ENCODE results near the gene INO80B. TPM values are rescaled to one million over a fixed set of nuclear protein-coding genes. Genes with fewer than 3 reads are reported as not detected.

Gene INO80B
- polyA plus RNA-seq, 2 of the 4 experiments (the other 2 are of a cell fraction): 19.9 to 74.6 TPM

DNA sequence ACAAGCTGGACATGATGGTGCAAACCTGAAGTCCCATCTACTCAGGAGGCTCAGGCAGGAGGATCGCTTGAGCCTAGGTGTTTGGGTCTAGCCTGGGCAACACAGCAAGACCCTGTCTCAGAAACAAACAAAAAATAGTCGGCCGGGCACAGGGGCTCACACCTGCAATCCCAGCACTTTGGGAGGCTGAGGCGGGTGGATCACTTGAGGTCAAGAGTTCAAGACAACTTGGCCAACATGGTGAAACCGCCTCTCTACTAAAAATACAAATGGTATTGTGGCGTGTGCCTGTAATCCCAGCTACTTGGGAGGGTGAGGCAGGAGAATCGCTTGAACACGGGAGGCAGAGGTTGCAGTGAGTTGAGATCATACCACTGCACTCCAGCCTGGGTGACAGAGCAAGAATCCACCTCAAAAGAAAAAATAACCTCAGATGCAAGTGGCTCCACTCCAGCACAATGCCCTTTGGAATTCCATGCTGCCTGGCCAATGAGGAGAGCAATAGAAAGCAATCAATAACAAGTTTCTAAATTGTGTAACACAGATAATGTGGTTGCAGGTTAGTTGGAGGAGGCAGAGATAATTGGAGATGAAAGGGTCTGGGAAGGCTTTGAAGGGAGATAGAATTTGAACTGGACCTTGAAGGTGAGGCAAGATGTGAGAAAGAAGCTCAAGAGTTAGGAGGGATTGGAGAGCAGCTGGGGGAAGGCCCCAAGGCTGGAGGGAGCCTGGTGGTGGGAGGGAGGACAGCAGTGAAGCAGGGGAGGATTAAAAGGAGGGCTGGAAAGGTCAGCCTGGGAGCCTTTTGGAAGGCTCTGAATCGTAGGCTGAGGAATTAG lies 34.0 kb downstream of the INO80B start:
- no peak for DNase-seq (ENCODE audit: low read depth in 1 of 2, low spot score in 1 of 2)
- peak; percentile 56 to 59; a peak in 5 of 6 replicates for ATAC-seq

DNA sequence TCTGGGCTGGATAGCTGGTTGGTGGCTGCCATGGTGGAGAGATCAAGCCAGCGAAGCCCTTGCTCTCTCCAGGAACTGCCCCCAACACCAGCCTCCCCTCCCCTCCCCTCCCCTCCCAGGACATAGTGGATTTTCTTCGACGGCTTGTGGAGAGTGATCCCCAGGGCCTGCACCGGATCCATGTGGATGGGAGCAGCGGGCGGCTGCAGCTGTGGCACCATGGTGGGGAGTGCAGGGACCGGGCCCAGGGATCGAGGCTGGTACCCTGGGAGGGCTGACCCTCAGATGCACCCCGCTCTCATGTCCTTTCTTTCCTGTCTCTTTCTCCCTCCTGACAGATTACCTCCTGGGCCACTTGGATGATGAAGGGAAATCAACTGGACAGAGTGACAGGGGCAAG lies 35.0 kb downstream of the INO80B start:
- no peak for FAIRE-seq
- no peak overlapping the region for H3K4me2 ChIP-seq
- ATAC-seq: no peak
- no peak overlapping the region for H3K4me3 ChIP-seq
- no peak for TF ChIP-seq TFCP2L1 (CRISPR knock-in tag; IDR thresholded peaks at IDR 0.05)
- TF ChIP-seq EP300 (IDR thresholded peaks at IDR 0.05): no peak
- TF ChIP-seq ZSCAN20 (CRISPR knock-in tag; IDR thresholded peaks at IDR 0.05): no peak
- no peak for TF ChIP-seq EHF (CRISPR knock-in tag; IDR thresholded peaks at IDR 0.05)
- no peak for TF ChIP-seq CHD4 (IDR thresholded peaks at IDR 0.05; ENCODE audit: borderline replicate concordance)
- no peak for TF ChIP-seq HOXB5 (CRISPR knock-in tag; IDR thresholded peaks at IDR 0.05)
- TF ChIP-seq, protein P1, sequence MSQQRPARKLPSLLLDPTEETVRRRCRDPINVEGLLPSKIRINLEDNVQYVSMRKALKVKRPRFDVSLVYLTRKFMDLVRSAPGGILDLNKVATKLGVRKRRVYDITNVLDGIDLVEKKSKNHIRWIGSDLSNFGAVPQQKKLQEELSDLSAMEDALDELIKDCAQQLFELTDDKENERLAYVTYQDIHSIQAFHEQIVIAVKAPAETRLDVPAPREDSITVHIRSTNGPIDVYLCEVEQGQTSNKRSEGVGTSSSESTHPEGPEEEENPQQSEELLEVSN (IDR thresholded peaks at IDR 0.05; ENCODE audit: borderline replicate concordance, low read depth): no peak
- TF ChIP-seq NR3C1 (IDR thresholded peaks at IDR 0.05): no peak
- no peak for TF ChIP-seq EHMT2 (IDR thresholded peaks at IDR 0.05; ENCODE audit: low read depth)
- no peak for TF ChIP-seq MAZ (IDR thresholded peaks at IDR 0.05; ENCODE audit: borderline replicate concordance, low read depth, low read length)
- TF ChIP-seq KDM1A (IDR thresholded peaks at IDR 0.05; ENCODE audit: low read depth): no peak
- no peak for TF ChIP-seq KDM5A (IDR thresholded peaks at IDR 0.05)
- no peak for TF ChIP-seq JUN (IDR thresholded peaks at IDR 0.05)
- no peak for TF ChIP-seq RCOR1 (IDR thresholded peaks at IDR 0.05; ENCODE audit: low read depth, low read length)
- no peak for TF ChIP-seq FOXS1 (CRISPR knock-in tag; IDR thresholded peaks at IDR 0.05)
- no peak for TF ChIP-seq SMC3 (IDR thresholded peaks at IDR 0.05)
- no peak for TF ChIP-seq ZFP36 (IDR thresholded peaks at IDR 0.05; ENCODE audit: borderline replicate concordance, partially characterized antibody)
- TF ChIP-seq JUNB (IDR thresholded peaks at IDR 0.05): no peak
- TF ChIP-seq, protein P2, sequence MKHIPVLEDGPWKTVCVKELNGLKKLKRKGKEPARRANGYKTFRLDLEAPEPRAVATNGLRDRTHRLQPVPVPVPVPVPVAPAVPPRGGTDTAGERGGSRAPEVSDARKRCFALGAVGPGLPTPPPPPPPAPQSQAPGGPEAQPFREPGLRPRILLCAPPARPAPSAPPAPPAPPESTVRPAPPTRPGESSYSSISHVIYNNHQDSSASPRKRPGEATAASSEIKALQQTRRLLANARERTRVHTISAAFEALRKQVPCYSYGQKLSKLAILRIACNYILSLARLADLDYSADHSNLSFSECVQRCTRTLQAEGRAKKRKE (CRISPR knock-in tag; IDR thresholded peaks at IDR 0.05; ENCODE audit: low read depth): no peak
- no peak for DNase-seq (ENCODE audit: low read depth in 1 of 2, low spot score in 1 of 2)
- H3K9me3 ChIP-seq: no peaks in the 10 kb centered on the region
- ChIA-PET CTCF (interaction anchor here (0.7 to 13.8 kb wide), 7 partner anchors 8 to 157 kb away, joined by 3 to 184 read pairs (median 4); partner anchors contain the start of gene LBX2), POLR2A (interaction anchor here (0.9 to 1.7 kb wide), 3 partner anchors 11 to 40 kb away, joined by 4 to 5 read pairs (median 4); partner anchors contain the start of genes AUP1 and HTRA2)
- no peak overlapping the region for H3K27ac ChIP-seq
- no peaks in the 10 kb centered on the region for H3K4me1 ChIP-seq
- 96% methylated on average over 9 of the region's 9 CpGs for WGBS (ENCODE audit: missing lambda C conversion rate)

More for the DNA sequence above, 34.0 kb downstream of the INO80B start:
- H3K4me2 ChIP-seq: no peak overlapping the region
- H3K9me3 ChIP-seq: no peaks in the 10 kb centered on the region
- H3K4me1 ChIP-seq: peaks cover 4% of the 10 kb centered on the region; the same call in 2 of the 3 replicates
- H3K4me3 ChIP-seq: no peak overlapping the region
- CTCF ChIA-PET: interaction anchor here (0.6 to 13.8 kb wide), 9 partner anchors 9 to 156 kb away, joined by 3 to 184 read pairs (median 4); partner anchors contain the start of genes INO80B, LBX2 and PCGF1
- no peak overlapping the region for H3K27ac ChIP-seq
- WGBS (ENCODE audit: missing lambda C conversion rate): 93% methylated on average over 9 of the region's 9 CpGs
- FAIRE-seq: no peak
- TF ChIP-seq, protein P3, sequence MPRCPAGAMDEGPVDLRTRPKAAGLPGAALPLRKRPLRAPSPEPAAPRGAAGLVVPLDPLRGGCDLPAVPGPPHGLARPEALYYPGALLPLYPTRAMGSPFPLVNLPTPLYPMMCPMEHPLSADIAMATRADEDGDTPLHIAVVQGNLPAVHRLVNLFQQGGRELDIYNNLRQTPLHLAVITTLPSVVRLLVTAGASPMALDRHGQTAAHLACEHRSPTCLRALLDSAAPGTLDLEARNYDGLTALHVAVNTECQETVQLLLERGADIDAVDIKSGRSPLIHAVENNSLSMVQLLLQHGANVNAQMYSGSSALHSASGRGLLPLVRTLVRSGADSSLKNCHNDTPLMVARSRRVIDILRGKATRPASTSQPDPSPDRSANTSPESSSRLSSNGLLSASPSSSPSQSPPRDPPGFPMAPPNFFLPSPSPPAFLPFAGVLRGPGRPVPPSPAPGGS (IDR thresholded peaks at IDR 0.05): no peak
- TF ChIP-seq SREBF2 (IDR thresholded peaks at IDR 0.05) (no peak), CBX8 (IDR thresholded peaks at IDR 0.05) (no peak), NPAS2 (CRISPR knock-in tag; IDR thresholded peaks at IDR 0.05; ENCODE audit: borderline replicate concordance) (no peak), RAD21 (conservative IDR thresholded peaks at IDR 0.05 in 1 of 2, IDR thresholded peaks at IDR 0.05 in 1 of 2) (no peak)
- TF ChIP-seq, protein P4, sequence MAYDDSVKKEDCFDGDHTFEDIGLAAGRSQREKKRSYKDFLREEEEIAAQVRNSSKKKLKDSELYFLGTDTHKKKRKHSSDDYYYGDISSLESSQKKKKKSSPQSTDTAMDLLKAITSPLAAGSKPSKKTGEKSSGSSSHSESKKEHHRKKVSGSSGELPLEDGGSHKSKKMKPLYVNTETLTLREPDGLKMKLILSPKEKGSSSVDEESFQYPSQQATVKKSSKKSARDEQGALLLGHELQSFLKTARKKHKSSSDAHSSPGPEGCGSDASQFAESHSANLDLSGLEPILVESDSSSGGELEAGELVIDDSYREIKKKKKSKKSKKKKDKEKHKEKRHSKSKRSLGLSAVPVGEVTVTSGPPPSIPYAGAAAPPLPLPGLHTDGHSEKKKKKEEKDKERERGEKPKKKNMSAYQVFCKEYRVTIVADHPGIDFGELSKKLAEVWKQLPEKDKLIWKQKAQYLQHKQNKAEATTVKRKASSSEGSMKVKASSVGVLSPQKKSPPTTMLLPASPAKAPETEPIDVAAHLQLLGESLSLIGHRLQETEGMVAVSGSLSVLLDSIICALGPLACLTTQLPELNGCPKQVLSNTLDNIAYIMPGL (CRISPR knock-in tag; IDR thresholded peaks at IDR 0.05; ENCODE audit: borderline replicate concordance): no peak
- POLR2A ChIA-PET: interaction anchor here (0.9 to 1.7 kb wide), 3 partner anchors 12 to 41 kb away, joined by 4 to 5 read pairs (median 4); partner anchors contain the start of genes AUP1 and HTRA2
